ENCODE data around the gene NUMBL. TPM values are rescaled to one million over a fixed set of nuclear protein-coding genes. Genes with fewer than 3 reads are reported as not detected.

The NUMBL gene
- total RNA-seq, 1 donor from 2014 or later = 20.9 TPM

DNA sequence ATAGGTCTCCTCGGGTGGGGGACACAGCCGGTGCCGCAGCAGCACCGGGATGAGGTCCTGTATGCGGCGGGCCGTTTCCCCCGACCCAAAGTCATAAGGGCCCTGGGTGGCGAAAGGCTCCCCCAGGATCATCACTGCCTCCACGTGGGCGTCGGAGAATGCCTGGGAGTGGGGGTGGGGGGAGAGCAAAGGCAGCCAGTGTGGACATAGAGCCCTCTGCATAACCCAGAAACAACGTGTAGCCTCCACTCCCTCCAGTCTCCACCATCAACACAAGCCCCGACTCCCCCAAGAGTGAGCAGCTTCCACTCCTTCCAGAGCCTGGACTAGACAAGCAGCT is 1.7 kb upstream of the NUMBL start:
- no peak for DNase-seq (ENCODE audit: low spot score, unreplicated experiment)
- Mint-ChIP-seq H3K27me3 (no peaks in the 10 kb centered on the region), H3K9me3 (ENCODE audit: low read depth) (no peaks in the 10 kb centered on the region), H3K36me3 (ENCODE audit: insufficient read depth) (peaks cover 10% of the 10 kb centered on the region), H3K27ac (no peak overlapping the region), H3K4me1 (ENCODE audit: low read depth) (no peaks in the 10 kb centered on the region), H3K4me3 (ENCODE audit: low read depth) (no peak overlapping the region)
- TF ChIP-seq, protein P1, sequence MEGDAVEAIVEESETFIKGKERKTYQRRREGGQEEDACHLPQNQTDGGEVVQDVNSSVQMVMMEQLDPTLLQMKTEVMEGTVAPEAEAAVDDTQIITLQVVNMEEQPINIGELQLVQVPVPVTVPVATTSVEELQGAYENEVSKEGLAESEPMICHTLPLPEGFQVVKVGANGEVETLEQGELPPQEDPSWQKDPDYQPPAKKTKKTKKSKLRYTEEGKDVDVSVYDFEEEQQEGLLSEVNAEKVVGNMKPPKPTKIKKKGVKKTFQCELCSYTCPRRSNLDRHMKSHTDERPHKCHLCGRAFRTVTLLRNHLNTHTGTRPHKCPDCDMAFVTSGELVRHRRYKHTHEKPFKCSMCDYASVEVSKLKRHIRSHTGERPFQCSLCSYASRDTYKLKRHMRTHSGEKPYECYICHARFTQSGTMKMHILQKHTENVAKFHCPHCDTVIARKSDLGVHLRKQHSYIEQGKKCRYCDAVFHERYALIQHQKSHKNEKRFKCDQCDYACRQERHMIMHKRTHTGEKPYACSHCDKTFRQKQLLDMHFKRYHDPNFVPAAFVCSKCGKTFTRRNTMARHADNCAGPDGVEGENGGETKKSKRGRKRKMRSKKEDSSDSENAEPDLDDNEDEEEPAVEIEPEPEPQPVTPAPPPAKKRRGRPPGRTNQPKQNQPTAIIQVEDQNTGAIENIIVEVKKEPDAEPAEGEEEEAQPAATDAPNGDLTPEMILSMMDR (IDR thresholded peaks at IDR 0.05; ENCODE audit: unreplicated experiment) = no peak

GRCh38 chr19:40691421-40692211 is 1.2 kb upstream of the NUMBL start:
- no peak for DNase-seq (ENCODE audit: low spot score, unreplicated experiment)
- Mint-ChIP-seq H3K36me3 (ENCODE audit: insufficient read depth) (peaks cover 8% of the 10 kb centered on the region), H3K27me3 (no peaks in the 10 kb centered on the region), H3K27ac (no peak overlapping the region), H3K4me3 (ENCODE audit: low read depth) (no peak overlapping the region), H3K4me1 (ENCODE audit: low read depth) (no peaks in the 10 kb centered on the region), H3K9me3 (ENCODE audit: low read depth) (no peaks in the 10 kb centered on the region)
- TF ChIP-seq, protein P1 (IDR thresholded peaks at IDR 0.05; ENCODE audit: unreplicated experiment) = no peak

DNA sequence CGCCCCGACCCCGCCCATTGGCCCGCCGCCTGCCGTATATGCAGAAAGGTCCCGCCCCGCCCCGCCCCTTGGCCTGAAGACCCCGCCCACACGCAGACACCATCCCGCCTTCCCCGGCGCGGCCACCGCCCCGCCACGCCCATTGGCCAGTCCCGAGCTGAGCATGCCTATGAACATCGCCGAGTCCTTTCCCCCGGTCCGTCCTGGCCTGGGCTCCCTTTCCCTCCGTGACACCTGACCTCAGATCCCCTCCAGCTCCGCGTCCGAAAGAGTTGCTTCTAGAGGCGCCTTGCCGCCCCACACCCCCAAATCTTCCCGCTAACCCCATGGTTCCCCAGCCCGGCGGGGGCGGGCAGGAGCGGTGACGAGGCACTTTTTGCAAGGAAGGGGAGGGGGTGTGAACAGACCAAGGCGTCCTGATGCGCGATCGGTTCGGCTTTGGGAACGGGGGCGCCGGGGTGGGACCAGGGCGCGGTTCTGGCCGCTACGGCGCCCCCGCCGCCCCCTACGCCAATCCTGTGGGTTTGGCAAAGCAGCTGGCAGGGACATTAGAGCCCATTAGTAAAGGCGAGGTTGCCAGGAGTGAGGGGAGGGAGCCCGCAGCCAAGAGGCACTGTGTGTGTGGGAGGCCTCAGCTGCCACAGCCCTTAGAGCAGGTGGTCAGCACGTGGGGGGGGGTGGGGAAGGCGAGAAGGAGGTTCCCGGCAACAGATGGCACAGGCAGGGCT is 406 bp upstream of the NUMBL start:
- Mint-ChIP-seq H3K36me3 (ENCODE audit: insufficient read depth) (peaks cover 8% of the 10 kb centered on the region), H3K4me3 (ENCODE audit: low read depth) (peak overlapping the region; percentile 73), H3K27ac (peak overlapping the region; percentile 94), H3K9me3 (ENCODE audit: low read depth) (no peaks in the 10 kb centered on the region), H3K27me3 (no peaks in the 10 kb centered on the region), H3K4me1 (ENCODE audit: low read depth) (no peaks in the 10 kb centered on the region)
- peak; percentile 70 for DNase-seq (ENCODE audit: low spot score, unreplicated experiment)
- TF ChIP-seq, protein P1 (IDR thresholded peaks at IDR 0.05; ENCODE audit: unreplicated experiment) = no peak

GRCh38 chr19:40689339-40690049 is 957 bp downstream of the NUMBL start:
- Mint-ChIP-seq H3K27me3 (no peaks in the 10 kb centered on the region), H3K4me3 (ENCODE audit: low read depth) (peak overlapping the region; percentile 60), H3K36me3 (ENCODE audit: insufficient read depth) (peaks cover 14% of the 10 kb centered on the region), H3K9me3 (ENCODE audit: low read depth) (no peaks in the 10 kb centered on the region), H3K27ac (no peak overlapping the region), H3K4me1 (ENCODE audit: low read depth) (no peaks in the 10 kb centered on the region)
- no peak for DNase-seq (ENCODE audit: low spot score, unreplicated experiment)
- TF ChIP-seq, protein P1 (IDR thresholded peaks at IDR 0.05; ENCODE audit: unreplicated experiment) = no peak

- no peaks in the 10 kb centered on the region for H3K9me3 Mint-ChIP-seq (ENCODE audit: low read depth)
- no peak overlapping the region for H3K4me3 Mint-ChIP-seq (ENCODE audit: low read depth)
- TF ChIP-seq, protein P1 (IDR thresholded peaks at IDR 0.05; ENCODE audit: unreplicated experiment) = no peak
- no peaks in the 10 kb centered on the region for H3K27me3 Mint-ChIP-seq
- H3K4me1 Mint-ChIP-seq (ENCODE audit: low read depth) = no peaks in the 10 kb centered on the region
- H3K36me3 Mint-ChIP-seq (ENCODE audit: insufficient read depth) = peaks cover 12% of the 10 kb centered on the region
- no peak for DNase-seq (ENCODE audit: low spot score, unreplicated experiment)
- H3K27ac Mint-ChIP-seq = no peak overlapping the region
These were observed 1.5 kb downstream of the NUMBL start for GRCh38 chr19:40688987-40689338.

Data from progenitor cell of endocrine pancreas (in vitro differentiated cells).